HEK293 (cell line): ENCODE data around the gene ALDOC.

Experiments
- GLIS1 ChIP-seq: fragments of 450-650 bp; formaldehyde crosslinking; IDR thresholded peaks from 2 replicates; pipeline ENCODE4 v1.5.1; 2016; ENCODE audit warnings: missing biosample characterization, missing genetic modification characterization
- GLIS2 ChIP-seq: fragments of 450-650 bp; formaldehyde crosslinking; IDR thresholded peaks from 2 replicates; pipeline ENCODE4 v1.5.1; 2016; ENCODE audit warnings: missing biosample characterization, missing genetic modification characterization
- INSM2 ChIP-seq: fragments of 450-650 bp; formaldehyde crosslinking; IDR thresholded peaks from 2 replicates; pipeline ENCODE4 v1.5.1; 2016; ENCODE audit warnings: missing biosample characterization, missing genetic modification characterization
- OSR2 ChIP-seq: fragments of 450-650 bp; formaldehyde crosslinking; IDR thresholded peaks from 2 replicates; pipeline ENCODE4 v1.5.1; 2016; ENCODE audit warnings: missing biosample characterization, missing genetic modification characterization
- PRDM4 ChIP-seq: fragments of 450-650 bp; formaldehyde crosslinking; IDR thresholded peaks from 2 replicates; pipeline ENCODE4 v1.5.1; 2017; ENCODE audit warnings: missing biosample characterization, missing genetic modification characterization
- WT1 ChIP-seq: fragments of 450-650 bp; formaldehyde crosslinking; IDR thresholded peaks from 2 replicates; pipeline ENCODE4 v1.5.1; 2016; ENCODE audit warnings: missing biosample characterization, missing genetic modification characterization
- ZBTB11 ChIP-seq: fragments of 450-650 bp; formaldehyde crosslinking; conservative IDR thresholded peaks from 2 replicates; pipeline ENCODE4 v1.5.1; 2016; ENCODE audit warnings: low read depth, missing biosample characterization, missing genetic modification characterization
- ZBTB21 ChIP-seq: fragments of 450-650 bp; formaldehyde crosslinking; IDR thresholded peaks from 2 replicates; pipeline ENCODE4 v1.5.1; 2017; ENCODE audit warnings: missing biosample characterization, missing genetic modification characterization
- ZBTB26 ChIP-seq: fragments of 450-650 bp; formaldehyde crosslinking; optimal IDR thresholded peaks from 2 replicates; pipeline ENCODE3; 2016; ENCODE audit warnings: missing biosample characterization, mild to moderate bottlenecking, missing genetic modification characterization
- ZFP3 ChIP-seq: fragments of 450-650 bp; formaldehyde crosslinking; IDR thresholded peaks from 2 replicates; pipeline ENCODE4 v1.5.1; 2016; ENCODE audit warnings: low read depth, missing biosample characterization, missing genetic modification characterization
- ZFP37 ChIP-seq: fragments of 450-650 bp; formaldehyde crosslinking; IDR thresholded peaks from 2 replicates; pipeline ENCODE4 v1.5.1; 2016; ENCODE audit warnings: missing biosample characterization, missing genetic modification characterization
- ZNF112 ChIP-seq: fragments of 450-650 bp; formaldehyde crosslinking; IDR thresholded peaks from 2 replicates; pipeline ENCODE4 v1.5.0; 2017; ENCODE audit warnings: missing biosample characterization, missing genetic modification characterization
- ZNF155 ChIP-seq: fragments of 450-650 bp; formaldehyde crosslinking; IDR thresholded peaks from 2 replicates; pipeline ENCODE4 v1.5.1; 2016; ENCODE audit warnings: missing biosample characterization, missing genetic modification characterization
- ZNF169 ChIP-seq: fragments of 450-650 bp; formaldehyde crosslinking; IDR thresholded peaks from 2 replicates; pipeline ENCODE4 v1.5.1; 2016; ENCODE audit warnings: missing biosample characterization, missing genetic modification characterization
- ZNF175 ChIP-seq: fragments of 450-650 bp; formaldehyde crosslinking; IDR thresholded peaks from 2 replicates; pipeline ENCODE4 v1.5.1; 2016; ENCODE audit warnings: missing biosample characterization, missing genetic modification characterization
- ZNF19 ChIP-seq: fragments of 450-650 bp; formaldehyde crosslinking; IDR thresholded peaks from 2 replicates; pipeline ENCODE4; 2016; ENCODE audit warnings: missing biosample characterization, missing genetic modification characterization, low read depth
- ZNF23 ChIP-seq: fragments of 450-650 bp; formaldehyde crosslinking; IDR thresholded peaks from 2 replicates; pipeline ENCODE4 v1.5.1; 2016; ENCODE audit warnings: missing biosample characterization, missing genetic modification characterization, borderline replicate concordance
- ZNF354C ChIP-seq: fragments of 450-650 bp; formaldehyde crosslinking; IDR thresholded peaks from 2 replicates; pipeline ENCODE4 v1.5.1; 2016; ENCODE audit warnings: missing biosample characterization, missing genetic modification characterization, low read depth, borderline replicate concordance
- ZNF48 ChIP-seq: fragments of 450-650 bp; formaldehyde crosslinking; IDR thresholded peaks from 2 replicates; pipeline ENCODE4 v1.5.1; 2016; ENCODE audit warnings: missing biosample characterization, missing genetic modification characterization
- ZNF560 ChIP-seq: fragments of 450-650 bp; formaldehyde crosslinking; IDR thresholded peaks from 2 replicates; pipeline ENCODE4 v1.5.1; 2017; ENCODE audit warnings: missing biosample characterization, missing genetic modification characterization, borderline replicate concordance
- ZNF561 ChIP-seq: fragments of 450-650 bp; IDR thresholded peaks from 2 replicates; pipeline ENCODE4 v1.5.1; 2018; ENCODE audit warnings: missing biosample characterization, missing genetic modification characterization, borderline replicate concordance
- ZNF677 ChIP-seq: fragments of 450-650 bp; IDR thresholded peaks from 2 replicates; pipeline ENCODE4 v1.5.0; 2018; ENCODE audit warnings: missing biosample characterization, mild to moderate bottlenecking, missing genetic modification characterization, moderate library complexity
- ZNF768 ChIP-seq: fragments of 450-650 bp; formaldehyde crosslinking; IDR thresholded peaks from 2 replicates; pipeline ENCODE4 v1.5.1; 2018; ENCODE audit warnings: missing biosample characterization, mild to moderate bottlenecking, missing genetic modification characterization
- TF ChIP-seq, protein P1 (sequence below): fragments of 450-650 bp; formaldehyde crosslinking; IDR thresholded peaks from 2 replicates; pipeline ENCODE4 v1.5.1; 2016; ENCODE audit warnings: missing biosample characterization, missing genetic modification characterization
- TF ChIP-seq, protein P2 (sequence below): fragments of 450-650 bp; formaldehyde crosslinking; IDR thresholded peaks from 2 replicates; pipeline ENCODE4 v1.5.1; 2016; ENCODE audit warnings: missing biosample characterization, missing genetic modification characterization
- TF ChIP-seq, protein P3 (sequence below): fragments of 450-650 bp; formaldehyde crosslinking; IDR thresholded peaks from 2 replicates; pipeline ENCODE4 v1.5.1; 2017; ENCODE audit warnings: missing biosample characterization, missing genetic modification characterization
- TF ChIP-seq, protein P4 (sequence below): fragments of 450-650 bp; formaldehyde crosslinking; IDR thresholded peaks from 2 replicates; pipeline ENCODE4 v1.5.1; 2016; ENCODE audit warnings: missing biosample characterization, missing genetic modification characterization

ALDOC gene

DNA sequence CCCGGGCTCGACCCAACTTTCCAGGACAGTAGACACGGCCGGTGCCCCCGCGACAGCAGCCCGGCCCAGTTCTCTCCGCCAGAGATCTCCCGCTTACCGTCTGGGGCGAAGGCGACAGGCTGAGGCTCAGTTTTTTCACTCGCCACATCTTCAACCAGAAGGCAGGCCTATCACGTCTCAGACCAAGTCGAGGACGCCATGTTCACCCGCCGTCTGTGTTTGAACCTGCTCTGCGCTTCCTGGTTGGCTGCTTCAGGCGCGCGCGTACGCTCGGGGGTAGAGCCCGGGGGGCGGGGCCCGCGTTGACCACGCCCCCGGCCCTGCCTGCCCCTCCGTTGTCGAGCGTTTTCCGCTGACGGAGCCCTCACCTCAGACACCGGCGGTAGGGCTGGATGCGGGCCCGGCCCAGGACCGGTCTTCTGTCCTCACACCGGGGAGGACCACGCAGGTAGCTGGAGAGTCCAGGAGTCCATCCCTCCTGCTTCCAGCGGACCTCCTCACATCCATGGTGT is 22.2 kb upstream of the ALDOC start, which contains the start of gene SPAG5 (continued):
- TF ChIP-seq ZBTB26 (peak; percentile 78), ZBTB21 (no peak), ZNF768 (tag by site-specific recombination) (no peak), ZFP37 (tag by site-specific recombination) (no peak), PRDM4 (peak; percentile 7; the same call in 1 of the 2 replicates), ZNF19 (tag by site-specific recombination) (no peak), ZFP3 (tag by site-specific recombination) (no peak), INSM2 (tag by site-specific recombination) (no peak), WT1 (no peak; the same call in 1 of the 2 replicates), ZNF48 (tag by site-specific recombination) (no peak), ZNF23 (tag by site-specific recombination) (no peak), ZNF175 (tag by site-specific recombination) (no peak), ZNF169 (tag by site-specific recombination) (no peak), ZNF354C (no peak), OSR2 (tag by site-specific recombination) (no peak), ZNF155 (no peak), GLIS2 (peak; percentile 56; the same call in 1 of the 2 replicates), ZNF112 (no peak), ZNF561 (tag by site-specific recombination) (no peak; the same call in 1 of the 2 replicates), ZBTB11 (tag by site-specific recombination) (peak; percentile 23; the same call in 1 of the 2 replicates), GLIS1 (tag by site-specific recombination) (no peak), ZNF677 (no peak), ZNF560 (no peak)
- TF ChIP-seq, protein P1, sequence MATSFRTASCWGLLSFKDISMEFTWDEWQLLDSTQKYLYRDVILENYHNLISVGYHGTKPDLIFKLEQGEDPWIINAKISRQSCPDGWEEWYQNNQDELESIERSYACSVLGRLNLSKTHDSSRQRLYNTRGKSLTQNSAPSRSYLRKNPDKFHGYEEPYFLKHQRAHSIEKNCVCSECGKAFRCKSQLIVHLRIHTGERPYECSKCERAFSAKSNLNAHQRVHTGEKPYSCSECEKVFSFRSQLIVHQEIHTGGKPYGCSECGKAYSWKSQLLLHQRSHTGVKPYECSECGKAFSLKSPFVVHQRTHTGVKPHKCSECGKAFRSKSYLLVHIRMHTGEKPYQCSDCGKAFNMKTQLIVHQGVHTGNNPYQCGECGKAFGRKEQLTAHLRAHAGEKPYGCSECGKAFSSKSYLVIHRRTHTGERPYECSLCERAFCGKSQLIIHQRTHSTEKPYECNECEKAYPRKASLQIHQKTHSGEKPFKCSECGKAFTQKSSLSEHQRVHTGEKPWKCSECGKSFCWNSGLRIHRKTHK (tag by site-specific recombination): no peak
- TF ChIP-seq, protein P2, sequence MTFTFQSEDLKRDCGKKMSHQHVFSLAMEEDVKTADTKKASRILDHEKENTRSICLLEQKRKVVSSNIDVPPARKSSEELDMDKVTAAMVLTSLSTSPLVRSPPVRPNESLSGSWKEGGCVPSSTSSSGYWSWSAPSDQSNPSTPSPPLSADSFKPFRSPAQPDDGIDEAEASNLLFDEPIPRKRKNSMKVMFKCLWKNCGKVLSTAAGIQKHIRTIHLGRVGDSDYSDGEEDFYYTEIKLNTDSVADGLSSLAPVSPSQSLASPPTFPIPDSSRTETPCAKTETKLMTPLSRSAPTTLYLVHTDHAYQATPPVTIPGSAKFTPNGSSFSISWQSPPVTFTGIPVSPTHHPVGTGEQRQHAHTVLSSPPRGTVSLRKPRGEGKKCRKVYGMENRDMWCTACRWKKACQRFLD (tag by site-specific recombination): no peak
- TF ChIP-seq, protein P3, sequence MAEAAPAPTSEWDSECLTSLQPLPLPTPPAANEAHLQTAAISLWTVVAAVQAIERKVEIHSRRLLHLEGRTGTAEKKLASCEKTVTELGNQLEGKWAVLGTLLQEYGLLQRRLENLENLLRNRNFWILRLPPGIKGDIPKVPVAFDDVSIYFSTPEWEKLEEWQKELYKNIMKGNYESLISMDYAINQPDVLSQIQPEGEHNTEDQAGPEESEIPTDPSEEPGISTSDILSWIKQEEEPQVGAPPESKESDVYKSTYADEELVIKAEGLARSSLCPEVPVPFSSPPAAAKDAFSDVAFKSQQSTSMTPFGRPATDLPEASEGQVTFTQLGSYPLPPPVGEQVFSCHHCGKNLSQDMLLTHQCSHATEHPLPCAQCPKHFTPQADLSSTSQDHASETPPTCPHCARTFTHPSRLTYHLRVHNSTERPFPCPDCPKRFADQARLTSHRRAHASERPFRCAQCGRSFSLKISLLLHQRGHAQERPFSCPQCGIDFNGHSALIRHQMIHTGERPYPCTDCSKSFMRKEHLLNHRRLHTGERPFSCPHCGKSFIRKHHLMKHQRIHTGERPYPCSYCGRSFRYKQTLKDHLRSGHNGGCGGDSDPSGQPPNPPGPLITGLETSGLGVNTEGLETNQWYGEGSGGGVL (tag by site-specific recombination): no peak
- TF ChIP-seq, protein P4, sequence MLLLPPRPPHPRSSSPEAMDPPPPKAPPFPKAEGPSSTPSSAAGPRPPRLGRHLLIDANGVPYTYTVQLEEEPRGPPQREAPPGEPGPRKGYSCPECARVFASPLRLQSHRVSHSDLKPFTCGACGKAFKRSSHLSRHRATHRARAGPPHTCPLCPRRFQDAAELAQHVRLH (tag by site-specific recombination): peak; percentile 91
